Limb (tissue), 2 donors: Measurements from ENCODE around the gene RAD51C.
"Not testable (repeated sequence)": the region's sequence is repeated elsewhere in the genome, so short reads cannot be mapped to it uniquely, and the experiment has no call there.

ENCODE experiments used
- DNase-seq, 2 donors: peaks; one replicate each; pipeline ENCODE4 v3.0.0-alpha.2; 2016; ENCODE audit errors: extremely low spot score in 2 of 2

RAD51C gene

DNA sequence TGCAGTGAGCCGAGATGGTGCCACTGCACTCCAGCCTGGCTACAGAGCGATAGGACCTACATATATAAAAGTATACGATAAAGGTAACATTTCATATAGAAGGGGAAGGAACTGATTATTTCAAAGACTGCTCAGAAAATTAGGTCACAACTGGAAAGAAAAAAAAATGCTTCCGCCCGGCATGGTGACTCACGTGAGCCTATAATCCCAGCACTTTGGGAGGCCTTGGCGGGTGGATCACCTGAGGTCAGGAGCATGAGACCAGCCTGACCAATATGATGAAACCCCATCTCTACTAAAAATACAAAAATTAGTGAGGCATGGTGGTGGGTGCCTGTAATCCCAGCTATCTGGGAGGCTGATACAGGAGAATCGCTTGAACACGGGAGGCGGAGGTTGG, 8.4 kb upstream of the RAD51C start:
- DNase-seq, result no peak

DNA sequence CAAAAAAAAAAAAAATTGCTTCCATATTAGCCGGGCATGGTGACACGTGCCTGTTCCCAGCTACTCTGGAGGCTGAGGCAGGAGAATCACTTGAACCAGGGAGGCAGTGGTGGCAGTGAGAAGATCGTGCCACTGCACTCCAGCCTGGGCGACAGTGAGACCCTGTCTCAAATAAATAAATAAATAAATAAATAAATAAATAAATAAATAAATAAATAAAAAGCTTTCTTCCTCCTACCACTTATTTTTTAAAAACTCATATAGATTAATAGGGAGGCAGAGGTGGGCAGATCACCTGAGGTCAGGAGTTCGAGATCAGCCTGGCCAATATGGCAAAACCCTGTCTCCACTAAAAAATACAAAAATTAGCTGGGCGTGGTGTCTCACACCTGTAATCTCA, 7.9 kb upstream of the RAD51C start:
- not testable (repeated sequence) for DNase-seq

DNA sequence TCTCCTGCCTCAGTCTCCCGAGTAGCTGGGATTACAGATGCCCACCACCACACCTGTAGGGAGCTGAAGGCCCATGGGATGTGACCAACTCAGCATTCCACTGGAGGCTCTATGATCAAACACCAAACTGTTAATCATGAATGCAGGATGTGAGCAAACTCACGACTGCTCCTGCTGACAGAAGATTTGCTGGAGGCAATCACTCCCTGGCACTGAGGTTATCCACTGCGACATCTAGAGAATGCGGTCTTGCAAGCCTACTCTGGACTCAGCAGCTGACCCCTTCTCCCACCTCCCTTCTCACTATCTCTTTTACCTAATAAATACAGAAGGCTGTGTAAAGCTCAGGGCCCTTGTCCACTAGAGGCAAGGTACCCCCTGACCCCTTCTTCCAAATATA, 5.4 kb upstream of the RAD51C start:
- DNase-seq, result no peak

DNA sequence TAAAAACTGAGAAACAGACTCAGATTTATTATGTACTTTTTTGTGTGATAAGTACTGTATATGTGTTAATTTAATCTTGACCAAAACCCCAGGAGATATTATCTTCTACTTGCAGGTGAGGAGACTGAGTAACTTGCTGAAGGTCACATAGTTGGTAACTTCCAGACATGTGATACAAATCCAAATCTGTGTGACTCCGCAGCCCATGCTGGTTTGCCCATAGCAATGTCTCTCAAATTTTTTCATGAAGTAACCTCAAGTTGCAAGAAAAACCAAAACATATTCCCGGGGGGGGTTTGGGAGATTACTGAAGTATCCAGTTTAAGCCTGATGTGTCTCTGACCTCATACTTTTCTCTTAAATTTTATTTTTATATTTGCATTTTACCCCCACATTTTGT, 3.9 kb upstream of the RAD51C start:
- DNase-seq, result no peak

DNA sequence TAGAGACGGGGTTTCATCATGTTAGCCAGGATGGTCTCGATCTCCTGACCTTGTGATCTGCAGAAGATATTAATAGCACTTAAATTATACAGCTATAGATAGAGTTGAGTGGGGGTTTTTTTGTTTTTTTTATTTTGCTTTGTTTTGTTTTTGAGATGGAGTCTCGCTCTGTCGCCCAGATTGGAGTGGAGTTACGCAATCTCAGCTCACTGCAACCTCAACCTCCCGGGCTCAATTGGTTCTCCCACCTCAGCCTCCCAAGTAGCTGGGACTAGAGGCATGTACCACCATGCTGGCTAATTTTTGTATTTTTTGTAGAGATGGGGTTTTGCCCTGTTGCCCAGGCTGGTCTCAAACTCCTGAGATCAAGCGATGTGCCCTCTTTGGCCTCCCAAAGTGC, 2.4 kb upstream of the RAD51C start:
- not testable (repeated sequence) for DNase-seq

DNA sequence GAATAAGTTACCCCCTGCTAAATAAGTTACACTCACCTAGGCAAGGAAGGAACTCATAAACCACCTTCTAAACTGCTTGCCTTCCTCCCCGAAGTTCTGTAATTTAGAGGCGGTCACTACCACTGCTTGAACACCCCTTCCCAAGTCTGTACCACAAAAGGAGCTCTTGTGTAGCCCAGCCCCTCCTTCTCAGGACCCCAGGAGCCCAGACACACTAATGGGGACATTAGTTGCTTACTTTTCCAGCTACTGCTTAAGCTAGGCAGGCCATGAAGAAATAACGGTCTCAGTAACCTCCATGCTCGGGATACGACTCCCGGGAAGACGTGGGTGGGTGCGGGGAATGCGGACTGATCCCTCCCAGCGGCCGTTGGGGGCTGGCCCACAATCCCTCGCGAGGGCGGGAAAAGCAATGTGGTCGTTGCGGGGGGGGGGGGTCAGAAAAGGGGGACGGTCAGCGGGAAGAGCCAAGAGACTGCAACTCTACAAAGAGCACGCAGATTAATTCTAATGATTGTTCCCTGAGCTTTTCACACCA, 632 bp upstream of the RAD51C start, which contains the start of gene TEX14:
TSS of gene TEX14 (minus strand) at position 345 of the 538 bp plus-strand sequence. CDS start 40,044 bp downstream, outside the sequence.
- peak in 1 of 2 donors; percentile 40 for DNase-seq

DNA sequence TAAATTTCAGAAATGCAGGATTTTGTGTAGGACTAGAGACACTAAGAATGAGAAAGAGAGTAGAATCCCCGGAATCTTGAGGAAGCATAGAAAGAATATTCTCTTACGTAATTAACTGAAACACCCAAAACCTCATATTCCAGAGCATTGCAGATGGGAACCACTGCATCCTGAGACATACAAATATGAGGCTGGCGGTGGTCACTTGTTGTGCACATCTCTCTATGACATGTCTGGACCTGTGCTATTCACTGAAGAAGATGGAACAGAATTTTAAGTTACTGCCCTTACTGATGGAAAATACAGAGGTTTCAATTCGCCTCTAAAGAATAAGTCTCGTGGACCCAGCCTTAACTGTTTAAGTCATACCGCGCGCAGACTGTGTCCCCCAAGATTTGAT, 806 bp downstream of the RAD51C start:
- no peak for DNase-seq

DNA sequence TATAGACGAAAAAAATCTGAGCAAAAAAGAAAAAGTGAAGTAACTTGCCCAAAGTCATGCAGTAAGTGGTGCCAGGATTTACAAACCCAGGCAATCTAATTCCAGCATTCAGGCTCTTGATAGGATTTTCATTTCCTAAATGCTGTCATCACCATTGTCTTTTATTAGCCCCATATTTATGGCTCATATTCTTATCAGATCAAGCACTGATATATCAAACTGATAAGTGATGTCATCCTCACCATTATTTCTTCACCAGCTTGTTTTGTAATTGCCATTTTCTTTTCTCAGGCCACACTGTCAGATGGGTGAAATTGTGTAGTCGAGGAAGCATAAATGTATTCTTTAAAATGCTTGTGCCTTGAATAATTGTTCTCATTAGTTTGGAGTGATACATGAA, 1.3 kb downstream of the RAD51C start:
- DNase-seq, result no peak

DNA sequence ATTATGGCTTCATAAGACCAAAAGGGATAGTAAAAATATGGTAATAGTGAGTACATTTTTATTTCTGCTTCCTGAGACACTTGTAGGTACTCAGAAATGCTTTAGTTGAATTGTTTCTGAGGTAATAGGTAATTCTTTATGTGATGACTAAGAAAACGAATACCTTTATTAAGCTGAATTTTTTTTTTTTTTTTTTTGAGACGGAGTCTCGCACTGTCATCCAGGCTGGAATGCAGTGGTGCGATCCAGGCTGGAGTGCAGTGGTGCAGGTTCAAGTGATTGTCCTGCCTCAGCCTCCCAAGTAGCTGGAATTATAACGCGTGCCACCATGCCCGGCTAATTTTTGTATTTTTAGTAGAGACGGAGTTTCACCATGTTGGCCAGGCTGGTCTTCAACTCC, 1.9 kb downstream of the RAD51C start:
- DNase-seq, result no peak

DNA sequence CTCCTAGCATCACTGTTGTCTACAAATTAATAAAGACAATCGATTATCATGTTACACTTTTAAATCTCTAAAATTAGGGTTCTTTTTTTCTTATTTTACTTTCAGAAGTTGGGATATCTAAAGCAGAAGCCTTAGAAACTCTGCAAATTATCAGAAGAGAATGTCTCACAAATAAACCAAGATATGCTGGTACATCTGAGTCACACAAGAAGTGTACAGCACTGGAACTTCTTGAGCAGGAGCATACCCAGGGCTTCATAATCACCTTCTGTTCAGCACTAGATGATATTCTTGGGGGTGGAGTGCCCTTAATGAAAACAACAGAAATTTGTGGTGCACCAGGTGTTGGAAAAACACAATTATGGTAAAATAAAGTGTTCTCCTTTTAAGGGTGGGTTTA, 2.4 kb downstream of the RAD51C start:
- no peak for DNase-seq

DNA sequence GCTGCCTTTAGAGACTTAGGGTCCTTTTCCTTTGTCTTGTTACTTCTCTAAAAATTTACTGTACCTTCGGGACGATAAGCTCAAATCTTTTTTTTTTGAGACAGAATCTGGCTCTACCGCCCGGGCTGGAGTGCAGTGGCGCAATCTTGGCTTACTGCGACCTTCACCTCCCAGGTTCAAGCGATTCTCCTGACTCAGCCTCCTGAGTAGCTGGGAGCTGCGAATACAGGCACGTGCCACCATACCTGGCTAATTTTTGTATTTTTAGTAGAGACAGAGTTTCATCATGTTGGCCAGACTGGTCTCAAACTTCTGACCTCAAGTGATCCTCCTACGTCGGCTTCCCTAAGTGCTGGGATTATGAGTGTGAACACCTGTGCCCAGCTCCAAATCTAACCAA, 7.4 kb downstream of the RAD51C start:
- no peak for DNase-seq

DNA sequence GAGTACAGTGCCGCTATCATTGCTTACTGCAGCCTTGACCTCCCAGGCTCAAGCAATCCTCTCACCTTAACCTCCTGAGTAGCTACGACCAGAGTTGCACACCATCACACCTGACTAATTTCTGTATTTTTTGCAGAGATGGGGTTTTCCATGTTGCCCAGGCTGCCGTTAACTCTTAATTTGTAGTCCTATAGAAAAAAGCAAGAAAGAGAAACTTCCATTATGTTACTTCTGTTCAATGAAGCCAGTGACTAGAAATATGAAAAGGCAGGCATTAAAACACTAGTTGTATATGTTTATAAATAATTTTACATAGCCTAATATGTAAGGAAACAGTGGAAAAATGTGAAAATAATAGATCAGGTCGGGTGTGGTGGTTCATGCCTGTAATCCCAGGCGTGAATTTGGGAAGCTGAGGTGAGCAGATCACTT, 9.7 kb downstream of the RAD51C start:
- DNase-seq, result no peak

DNA sequence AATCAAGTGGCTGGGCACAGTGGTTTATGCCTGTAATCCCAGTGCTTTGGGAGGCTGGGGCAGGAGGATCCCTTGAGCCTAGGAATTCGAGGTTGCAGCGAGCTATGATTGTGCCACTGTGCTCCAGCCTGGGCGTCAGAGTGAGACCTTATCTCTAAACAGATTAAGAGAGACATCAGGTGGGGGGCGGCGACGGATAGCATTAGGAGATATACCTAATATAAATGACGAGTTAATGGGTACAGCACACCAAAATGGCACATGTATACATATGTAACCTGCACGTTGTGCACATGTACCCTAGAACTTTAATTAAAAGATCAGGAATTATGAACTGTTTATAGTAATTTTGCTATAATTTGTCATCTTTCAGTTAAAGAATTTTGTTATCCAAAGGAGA, 10.3 kb downstream of the RAD51C start:
- DNase-seq, result no peak

DNA sequence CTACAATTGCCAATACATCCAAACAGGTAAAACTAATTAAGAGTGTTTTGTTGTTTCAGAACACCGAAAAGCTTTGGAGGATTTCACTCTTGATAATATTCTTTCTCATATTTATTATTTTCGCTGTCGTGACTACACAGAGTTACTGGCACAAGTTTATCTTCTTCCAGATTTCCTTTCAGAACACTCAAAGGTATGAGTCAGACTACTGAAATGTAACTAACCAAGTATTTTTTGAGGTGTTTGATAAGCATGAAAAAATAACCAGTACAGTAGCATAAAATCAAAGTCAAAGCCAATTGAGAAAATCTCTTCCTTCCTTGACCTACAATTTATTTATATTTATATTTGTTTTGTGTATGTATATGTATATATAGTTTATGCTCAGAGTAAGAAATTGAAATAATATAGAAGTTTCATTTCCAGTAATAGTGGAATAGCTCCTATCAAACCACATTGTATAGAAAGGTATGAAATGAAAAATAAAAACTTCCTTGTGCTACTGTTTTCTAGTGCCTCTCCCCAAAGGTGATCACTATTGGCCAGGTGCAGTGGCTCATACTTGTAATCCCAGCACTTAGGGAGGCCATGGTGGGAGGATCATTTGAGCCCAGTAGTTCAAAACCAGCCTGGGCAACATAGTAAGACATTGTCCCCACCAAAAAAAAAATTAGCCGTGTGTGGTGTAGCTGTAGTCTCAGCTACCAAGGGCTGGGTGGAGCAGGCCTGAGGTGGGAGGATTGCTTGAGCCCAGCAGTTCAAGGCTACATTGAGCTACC, 10.9 kb downstream of the RAD51C start:
- DNase-seq, result no peak

DNA sequence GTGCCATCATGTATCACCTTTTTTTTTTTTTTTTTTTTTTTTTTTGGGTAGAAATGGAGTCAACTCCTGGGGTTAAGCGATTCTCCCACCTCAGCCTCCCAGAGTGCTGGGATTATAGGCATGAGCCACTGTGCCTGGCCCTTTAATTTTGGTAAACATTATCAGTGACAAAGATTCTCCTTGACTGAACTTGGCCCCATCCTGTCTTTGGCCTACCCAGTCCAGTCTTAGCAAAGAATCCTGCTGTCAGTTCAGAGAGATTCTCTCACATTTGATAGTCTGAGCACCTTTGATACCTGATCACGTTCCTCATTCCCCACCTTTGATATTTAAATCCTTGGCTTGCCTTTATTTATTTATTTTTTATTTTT, 11.5 kb downstream of the RAD51C start:
- DNase-seq, result no peak

DNA sequence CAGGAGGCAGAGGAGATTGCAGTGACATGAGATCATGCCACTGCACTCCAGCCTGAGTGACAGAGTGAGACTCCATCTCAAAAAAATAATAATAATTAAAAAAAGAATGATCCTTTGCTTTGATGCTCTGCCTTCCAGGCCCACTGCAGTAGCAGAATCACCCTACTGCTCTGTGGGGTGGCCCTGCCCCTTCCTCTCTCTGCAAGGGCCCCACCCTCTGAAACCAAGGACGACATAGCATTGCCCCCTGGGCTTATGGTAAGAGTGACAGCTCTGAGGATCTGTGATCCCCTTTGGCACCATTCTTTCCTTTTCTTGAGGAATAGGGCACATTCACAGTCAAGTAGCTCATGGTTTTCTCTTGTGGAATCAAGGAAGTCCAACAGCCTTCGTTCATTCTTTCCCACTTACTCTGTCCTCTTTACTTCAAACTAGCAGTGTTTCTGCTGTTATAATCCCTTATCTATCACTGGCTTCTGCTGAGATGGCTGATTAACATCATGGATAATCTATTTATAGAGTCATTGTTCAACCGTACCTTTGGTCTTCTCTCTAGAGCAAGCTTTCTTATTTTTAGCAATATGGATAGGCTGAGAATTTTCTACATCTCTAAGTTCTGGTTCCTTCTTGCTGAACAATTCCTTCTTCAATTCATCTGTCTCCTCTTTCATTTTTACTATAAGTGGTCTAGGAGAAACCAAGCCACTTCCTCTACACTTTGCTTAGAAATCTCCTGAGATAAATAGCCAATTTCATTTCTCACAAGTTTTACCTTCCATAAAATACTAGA, 14.1 kb downstream of the RAD51C start:
- DNase-seq, result no peak

DNA sequence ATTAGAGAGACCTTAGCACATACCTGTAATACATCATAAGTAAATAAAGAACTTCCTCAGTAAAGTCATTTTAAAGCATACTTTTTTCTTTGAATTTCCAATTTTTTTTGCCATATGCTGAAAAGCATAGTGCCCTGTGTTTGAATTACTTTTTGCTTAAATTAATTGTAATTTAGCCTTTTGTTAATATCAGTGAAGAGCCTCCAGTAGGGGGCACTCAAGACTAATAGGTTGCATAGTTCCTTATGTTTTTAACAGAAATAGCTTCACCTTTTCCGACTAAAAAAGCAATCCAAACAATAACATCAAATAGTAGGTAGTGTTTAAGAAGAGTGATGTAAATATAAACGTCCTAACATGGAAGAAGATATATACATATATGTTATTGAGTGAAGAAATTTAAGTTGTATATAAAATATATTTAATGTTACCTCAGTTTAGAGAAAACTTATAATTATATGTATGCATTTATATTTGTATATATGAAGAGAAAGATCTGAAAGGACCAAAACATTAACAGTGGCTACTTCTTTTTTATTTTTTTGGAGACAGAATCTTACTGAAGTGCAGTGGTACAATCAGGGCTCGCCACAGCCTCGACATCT, 18.6 kb downstream of the RAD51C start:
- peak; percentile 30 to 32 for DNase-seq

DNA sequence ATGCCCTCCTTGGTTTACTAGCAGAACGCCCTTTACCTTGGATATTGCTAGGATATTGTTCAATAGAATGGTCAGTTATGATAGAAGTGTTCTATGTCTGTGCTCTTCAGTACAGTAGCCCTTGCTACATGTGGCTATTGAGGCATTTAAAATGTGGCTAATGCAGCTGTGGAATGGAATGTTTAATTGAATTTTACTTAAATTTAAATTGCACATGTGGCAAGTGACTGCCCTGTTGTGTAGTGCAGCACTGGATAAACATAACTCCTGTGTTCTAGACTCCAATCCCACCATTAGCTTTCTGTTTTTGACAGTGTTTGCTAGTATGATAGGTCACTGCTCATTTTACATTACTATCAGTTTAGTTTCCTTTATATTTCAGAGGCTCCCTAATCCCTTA, 29.9 kb downstream of the RAD51C start:
- no peak for DNase-seq

DNA sequence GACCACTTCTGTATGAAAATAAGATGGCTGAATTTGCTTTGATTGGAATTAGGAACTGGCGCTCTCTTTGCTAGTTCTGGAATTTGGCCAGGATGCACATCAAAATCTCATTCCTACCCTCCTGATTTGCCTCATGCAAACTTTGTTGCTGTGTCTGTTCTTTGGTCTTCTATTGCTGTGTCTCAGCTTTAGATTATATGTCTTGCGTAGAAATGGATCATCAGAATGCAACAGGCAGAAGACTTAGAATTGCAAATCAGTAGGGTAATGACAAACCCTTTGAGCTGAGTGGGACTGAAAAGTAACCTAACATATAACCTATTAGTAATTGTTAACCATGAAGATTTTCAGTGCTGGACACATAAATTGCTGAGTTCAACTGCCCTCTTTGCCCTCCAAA, 30.3 kb downstream of the RAD51C start:
- no peak for DNase-seq

DNA sequence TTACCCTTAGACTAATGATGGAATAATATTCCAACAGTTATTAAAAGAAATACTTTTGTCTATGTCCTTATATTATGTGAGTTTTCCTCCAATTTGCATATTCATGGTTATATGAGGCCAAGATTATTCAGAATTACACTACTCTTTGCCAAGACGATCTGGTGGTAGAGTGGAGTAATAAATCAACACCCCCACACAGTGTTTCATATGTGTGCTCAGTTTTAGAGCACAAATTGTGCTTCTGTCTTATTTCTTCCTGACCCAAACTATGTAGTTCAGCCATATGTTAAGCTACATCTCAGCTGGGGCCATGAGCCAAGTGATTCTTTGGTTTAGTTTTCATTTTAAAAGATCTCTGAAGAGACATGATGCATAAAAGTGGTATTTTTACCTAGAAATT, 36.4 kb downstream of the RAD51C start:
- no peak for DNase-seq

DNA sequence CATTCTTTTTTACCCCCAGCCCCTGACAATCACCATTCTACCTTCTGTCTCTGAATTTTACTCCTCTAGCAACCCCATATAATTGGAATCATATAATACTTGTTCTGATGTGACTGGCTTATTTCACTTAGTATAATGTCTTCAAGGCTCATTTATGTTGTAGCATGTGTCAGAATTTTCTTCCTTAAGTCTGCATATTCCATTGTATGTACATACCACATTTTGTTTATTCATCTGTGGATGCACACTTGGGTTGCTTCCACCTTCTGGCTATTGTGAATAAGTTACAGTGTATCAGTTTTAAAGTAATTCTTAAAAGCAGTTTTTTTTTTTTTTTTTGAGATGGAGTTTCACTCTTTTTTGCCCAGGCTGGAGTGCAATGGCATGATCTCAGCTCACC, 38.5 kb downstream of the RAD51C start:
- no peak for DNase-seq

DNA sequence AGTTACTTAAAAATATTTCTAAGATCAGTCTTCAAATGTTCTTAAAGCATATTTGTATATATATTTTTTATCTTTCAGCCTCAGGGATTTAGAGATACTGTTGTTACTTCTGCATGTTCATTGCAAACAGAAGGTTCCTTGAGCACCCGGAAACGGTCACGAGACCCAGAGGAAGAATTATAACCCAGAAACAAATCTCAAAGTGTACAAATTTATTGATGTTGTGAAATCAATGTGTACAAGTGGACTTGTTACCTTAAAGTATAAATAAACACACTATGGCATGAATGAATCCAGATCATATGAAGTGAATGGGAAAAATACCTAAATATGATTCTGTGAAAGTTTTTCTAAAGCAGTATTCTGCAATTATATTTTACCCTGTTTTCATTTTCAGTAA, 41.6 kb downstream of the RAD51C start:
- DNase-seq, result no peak
